ENCODE results near the gene TLL2.

Gene TLL2

DNA sequence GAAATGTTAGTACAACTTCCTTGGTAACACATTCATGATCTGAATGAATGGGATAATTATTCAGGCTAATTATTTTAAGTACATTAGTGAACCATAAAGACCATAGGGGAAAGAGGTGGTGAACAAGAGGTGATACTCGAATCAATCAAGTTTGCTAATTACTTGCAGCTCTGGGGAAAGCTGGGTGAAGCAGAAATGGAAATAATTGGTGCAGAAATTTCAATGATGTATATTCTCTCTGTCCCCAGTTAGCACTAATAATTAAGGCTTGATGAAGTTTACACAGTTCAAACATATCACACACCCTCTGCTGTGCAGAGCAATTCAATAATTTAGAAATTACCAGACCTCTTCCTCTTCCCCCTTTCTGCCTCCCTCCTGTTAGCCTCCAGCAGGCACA lies 105.5 kb downstream of the TLL2 start:
- no peak for DNase-seq (ENCODE audit: low spot score)

DNA sequence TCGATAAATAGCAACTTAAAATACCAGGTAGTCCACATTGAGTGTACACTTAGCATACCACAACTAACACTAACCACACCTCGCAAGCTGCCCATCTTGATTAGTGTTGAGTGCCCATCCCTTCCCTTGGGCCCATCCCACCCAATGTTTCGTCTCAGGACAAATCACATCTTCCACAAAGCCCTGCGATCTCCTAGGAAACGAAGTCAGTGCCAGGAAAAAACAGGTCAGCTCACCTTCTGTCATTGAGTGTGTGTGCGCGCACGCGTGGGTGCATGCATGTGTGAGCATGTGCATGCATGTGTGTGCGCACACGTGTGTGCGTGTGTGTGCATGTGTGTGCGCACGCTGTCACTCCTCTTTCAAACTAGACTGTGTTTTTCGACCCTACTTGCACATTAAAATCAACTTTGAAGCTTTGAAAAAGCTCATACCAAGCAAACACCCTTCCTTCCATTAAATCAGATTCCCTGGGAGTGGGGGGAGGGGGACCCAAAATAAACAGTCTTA lies 106.1 kb downstream of the TLL2 start:
- Histone ChIP-seq H3K4me3 (no peak overlapping the region), H3K27ac (no peak overlapping the region)
- TF ChIP-seq, protein P1, sequence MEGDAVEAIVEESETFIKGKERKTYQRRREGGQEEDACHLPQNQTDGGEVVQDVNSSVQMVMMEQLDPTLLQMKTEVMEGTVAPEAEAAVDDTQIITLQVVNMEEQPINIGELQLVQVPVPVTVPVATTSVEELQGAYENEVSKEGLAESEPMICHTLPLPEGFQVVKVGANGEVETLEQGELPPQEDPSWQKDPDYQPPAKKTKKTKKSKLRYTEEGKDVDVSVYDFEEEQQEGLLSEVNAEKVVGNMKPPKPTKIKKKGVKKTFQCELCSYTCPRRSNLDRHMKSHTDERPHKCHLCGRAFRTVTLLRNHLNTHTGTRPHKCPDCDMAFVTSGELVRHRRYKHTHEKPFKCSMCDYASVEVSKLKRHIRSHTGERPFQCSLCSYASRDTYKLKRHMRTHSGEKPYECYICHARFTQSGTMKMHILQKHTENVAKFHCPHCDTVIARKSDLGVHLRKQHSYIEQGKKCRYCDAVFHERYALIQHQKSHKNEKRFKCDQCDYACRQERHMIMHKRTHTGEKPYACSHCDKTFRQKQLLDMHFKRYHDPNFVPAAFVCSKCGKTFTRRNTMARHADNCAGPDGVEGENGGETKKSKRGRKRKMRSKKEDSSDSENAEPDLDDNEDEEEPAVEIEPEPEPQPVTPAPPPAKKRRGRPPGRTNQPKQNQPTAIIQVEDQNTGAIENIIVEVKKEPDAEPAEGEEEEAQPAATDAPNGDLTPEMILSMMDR (IDR thresholded peaks at IDR 0.05): no peak
- peak; percentile 24 for DNase-seq (ENCODE audit: low spot score)

More for the DNA sequence above, 105.5 kb downstream of the TLL2 start:
- TF ChIP-seq, protein P1 (IDR thresholded peaks at IDR 0.05): no peak
- no peak overlapping the region for H3K4me3 ChIP-seq
- H3K27ac ChIP-seq: no peak overlapping the region

DNA sequence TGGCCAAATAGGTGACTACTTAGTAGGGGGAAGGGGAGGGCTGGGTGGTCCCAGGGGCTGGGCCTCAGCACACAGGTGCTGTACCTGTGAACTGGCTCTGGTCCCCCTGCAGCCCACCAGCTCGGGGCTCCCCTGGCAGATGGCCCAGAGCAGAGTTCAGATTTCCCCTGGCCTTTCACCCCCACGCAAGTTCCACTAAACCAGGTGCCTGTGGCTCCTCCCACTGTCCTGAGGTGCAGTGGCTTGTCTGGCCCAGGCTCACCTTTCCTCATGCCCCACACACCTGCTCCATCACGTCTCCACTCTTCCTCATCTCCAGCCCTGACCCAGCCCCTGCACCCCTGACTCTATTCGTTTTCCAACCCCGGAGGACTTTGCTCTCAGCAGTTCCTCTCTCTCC lies 107.6 kb downstream of the TLL2 start:
- Histone ChIP-seq H3K4me3 (no peak overlapping the region), H3K27ac (no peak overlapping the region)
- TF ChIP-seq, protein P1 (IDR thresholded peaks at IDR 0.05): no peak
- peak; percentile 33 for DNase-seq (ENCODE audit: low spot score)

GRCh38 chr10:96402417-96403305 lies 111.1 kb downstream of the TLL2 start:
- no peak overlapping the region for H3K27ac ChIP-seq
- no peak overlapping the region for H3K4me3 ChIP-seq
- DNase-seq (ENCODE audit: low spot score): peak; percentile 64
- TF ChIP-seq, protein P1 (IDR thresholded peaks at IDR 0.05): no peak

DNA sequence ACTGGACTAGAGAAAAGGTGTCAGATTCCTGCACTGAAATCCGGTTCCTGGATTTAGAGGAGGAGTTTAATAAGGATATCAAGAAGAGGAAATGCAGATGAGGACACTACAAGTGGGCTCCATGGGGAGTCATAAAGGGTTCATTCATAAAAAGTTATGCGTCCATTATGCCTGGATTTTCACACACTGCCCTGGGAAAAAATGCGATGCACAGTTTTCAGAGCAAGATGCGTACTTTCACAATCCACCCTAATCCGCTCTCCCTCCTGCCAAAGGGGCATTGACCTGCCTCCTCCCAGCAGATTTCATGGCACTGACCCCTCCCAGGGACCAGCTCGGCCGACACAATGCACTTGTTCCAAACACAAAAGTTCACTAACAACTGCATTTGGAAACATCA lies 112.7 kb downstream of the TLL2 start:
- no peak overlapping the region for H3K4me3 ChIP-seq
- TF ChIP-seq, protein P1 (IDR thresholded peaks at IDR 0.05): no peak
- peak; percentile 31 for DNase-seq (ENCODE audit: low spot score)

GRCh38 chr10:96400465-96400864 lies 113.3 kb downstream of the TLL2 start:
- DNase-seq (ENCODE audit: low spot score): no peak
- TF ChIP-seq, protein P1 (IDR thresholded peaks at IDR 0.05): no peak
- no peak overlapping the region for H3K4me3 ChIP-seq
- H3K27ac ChIP-seq: no peak overlapping the region

More for the DNA sequence above, 112.7 kb downstream of the TLL2 start:
- H3K27ac ChIP-seq: no peak overlapping the region

DNA sequence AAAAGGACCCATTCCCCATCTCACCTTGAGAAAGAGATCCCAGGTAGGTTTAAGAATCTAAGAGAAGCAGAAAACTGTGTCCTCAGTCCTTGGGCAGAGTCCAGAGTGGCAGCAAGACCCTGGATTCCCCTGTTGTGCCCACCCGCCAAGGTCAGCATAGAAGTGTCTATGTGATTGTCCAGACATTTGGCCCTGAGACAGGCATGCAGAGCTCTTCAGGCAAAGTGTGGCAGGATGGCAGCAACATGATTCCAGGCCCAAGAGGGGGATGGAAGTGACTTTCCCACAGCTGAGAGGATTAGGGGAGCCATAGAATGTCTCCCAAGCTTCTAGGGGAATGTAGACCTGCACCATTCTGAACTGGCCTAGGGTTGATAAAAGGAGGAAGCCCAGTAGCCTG lies 115.8 kb downstream of the TLL2 start:
- Histone ChIP-seq H3K27ac (no peak overlapping the region), H3K4me3 (no peak overlapping the region)
- no peak for DNase-seq (ENCODE audit: low spot score)
- TF ChIP-seq, protein P1 (IDR thresholded peaks at IDR 0.05): no peak
